Measurements from ENCODE around the gene MED23.

MED23 gene

DNA sequence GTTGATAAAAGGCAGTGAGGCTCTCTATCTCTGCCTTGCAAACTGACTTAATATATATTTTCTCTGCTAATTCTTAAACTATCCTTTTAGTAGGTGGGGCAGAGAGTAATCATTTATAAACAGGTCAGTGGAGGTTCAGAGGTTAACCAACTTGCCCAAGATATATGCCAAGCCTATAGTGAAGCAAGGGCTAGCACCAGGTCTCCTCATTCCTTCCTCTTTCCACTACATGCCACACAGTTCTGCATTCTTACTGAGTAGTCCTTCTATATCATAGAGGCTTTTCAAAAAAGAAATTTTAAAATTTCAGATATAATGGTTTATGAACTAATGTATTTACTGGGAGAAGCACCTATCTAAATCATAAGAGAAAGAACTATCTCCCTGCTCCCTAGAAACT, 46.5 kb downstream of the MED23 start:
- in situ Hi-C loops (cut with MboI; ENCODE audit: low sequenced_read_pairs) = no loop called here

DNA sequence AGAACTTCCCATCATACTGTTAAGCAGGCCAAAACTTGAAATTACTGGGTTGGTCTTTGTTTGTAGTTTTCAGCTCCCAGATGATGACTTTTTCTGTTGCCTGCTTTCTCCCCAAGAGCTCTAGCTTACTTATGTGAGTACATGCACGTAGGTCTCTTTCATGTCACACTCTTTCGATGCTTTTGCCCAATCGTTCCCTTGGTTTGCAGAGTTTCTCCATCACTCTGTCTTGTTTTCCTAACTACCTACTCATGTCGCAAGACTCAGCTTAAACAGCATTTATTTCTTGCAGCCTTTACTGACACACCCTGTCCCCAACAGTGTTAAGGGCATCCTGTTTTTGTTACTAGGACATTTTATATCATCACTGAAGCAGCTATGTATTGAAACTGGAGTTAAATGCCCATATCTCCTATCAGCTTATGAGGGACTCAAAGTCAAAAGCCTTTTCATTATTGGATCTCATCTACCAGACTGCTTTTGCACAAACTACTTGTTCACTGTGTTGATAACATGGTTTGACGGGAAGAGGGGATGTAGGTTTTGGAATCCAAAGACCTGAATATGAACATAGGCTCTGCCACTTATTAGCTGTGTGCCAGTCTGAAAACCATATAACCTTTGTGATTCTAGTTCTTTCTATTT, 52.1 kb downstream of the MED23 start:
- in situ Hi-C loops (cut with MboI; ENCODE audit: low sequenced_read_pairs) = no loop called here

DNA sequence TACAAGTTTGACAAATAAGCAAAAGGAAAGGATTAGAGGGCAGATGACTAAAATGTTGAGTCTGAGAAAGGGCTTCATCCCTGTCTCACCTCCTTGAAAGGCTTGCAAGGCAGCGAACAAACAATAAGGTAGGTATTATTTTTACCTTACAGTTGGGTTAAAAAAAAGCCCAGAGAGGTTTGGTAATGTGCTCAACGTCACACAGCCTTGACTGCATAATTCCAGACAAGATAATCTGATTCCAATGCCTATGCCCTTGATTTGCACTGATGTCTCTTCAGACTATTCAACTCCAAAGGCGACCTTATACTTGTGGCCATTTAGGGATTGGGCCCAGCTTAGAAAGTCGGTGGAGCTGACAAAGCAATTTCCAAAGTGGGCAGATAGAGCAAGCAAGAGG, 53.4 kb downstream of the MED23 start:
- in situ Hi-C loops (cut with MboI; ENCODE audit: low sequenced_read_pairs) = no loop called here

DNA sequence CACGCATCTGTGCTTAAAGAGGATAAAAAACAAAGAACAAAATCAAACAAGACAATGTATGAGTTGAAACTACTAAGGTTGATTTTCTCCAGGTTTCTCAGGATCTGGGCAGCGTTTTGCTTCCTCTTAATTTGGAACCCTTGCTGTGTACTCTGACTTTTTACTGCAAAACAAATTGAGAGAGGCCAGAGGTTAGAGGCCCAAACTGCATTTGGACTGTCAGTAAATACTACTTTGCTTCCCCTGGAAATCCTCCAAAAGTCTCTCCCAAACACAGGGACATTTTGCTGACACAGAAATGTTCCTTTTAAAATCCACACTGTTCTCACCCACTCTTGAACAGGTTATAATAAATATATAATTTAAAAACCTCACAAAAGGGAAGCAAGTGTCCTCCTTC, 53.9 kb downstream of the MED23 start:
- in situ Hi-C loops (cut with MboI; ENCODE audit: low sequenced_read_pairs) = no loop called here

DNA sequence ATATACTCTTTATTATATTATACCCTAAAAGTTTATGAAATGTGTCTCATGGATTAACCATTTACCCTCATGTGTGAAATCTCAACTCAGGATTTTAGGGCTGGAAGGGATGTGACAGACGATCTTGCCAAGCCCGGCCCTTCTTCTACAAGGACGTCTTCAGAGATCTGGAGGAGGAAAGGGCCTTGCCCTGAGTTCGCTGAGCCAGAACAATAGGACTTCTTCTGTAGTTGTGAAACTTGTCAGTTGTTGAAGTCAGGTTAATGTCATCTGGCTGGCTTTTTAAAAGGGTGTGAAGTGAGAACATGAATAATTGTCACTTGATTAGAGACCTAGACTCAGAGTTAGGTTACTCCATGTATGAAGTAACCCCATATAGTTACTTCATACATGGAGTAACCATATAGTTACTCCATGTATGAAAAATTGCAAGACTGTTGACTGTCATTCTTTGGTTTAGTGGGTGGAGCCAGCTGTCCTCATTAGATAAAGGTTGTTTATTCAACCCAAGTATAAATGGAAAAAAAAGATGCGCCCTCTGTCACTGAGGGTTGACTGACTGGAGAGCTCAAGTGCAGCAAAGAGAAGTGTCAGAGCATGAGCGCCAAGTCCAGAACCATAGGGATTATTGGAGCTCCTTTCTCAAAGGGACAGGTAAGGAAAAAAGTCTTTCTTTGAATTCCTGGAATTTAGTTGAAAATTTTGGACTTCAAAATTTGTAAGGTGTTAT, 55.2 kb downstream of the MED23 start, which contains the start of gene ARG1:
ARG1 (plus strand) TSS at position 541 of the 730 bp plus-strand sequence; CDS start at position 598, 57 bp downstream.
- in situ Hi-C loops (cut with MboI; ENCODE audit: low sequenced_read_pairs) = no loop called here

DNA sequence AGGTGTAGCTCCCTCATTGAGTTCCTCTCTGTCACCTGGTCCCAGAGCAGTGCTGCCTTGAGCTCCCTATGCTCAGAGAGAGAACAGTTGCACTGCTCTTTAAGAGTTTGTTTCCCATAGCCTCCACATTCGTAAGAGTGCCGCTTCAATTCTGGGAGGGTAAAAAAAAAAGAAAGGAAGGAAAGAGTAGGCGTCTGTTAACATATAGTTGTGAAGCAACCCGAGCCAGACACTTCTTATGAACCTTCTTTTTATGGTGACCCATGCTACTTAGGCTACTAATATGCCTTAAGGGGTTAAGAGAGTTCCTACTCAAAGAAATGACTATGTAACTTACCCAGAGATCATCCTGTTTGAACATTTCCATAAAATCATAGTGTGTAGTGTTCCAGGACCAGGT, 59.3 kb downstream of the MED23 start:
- in situ Hi-C loops (cut with MboI; ENCODE audit: low sequenced_read_pairs) = no loop called here

DNA sequence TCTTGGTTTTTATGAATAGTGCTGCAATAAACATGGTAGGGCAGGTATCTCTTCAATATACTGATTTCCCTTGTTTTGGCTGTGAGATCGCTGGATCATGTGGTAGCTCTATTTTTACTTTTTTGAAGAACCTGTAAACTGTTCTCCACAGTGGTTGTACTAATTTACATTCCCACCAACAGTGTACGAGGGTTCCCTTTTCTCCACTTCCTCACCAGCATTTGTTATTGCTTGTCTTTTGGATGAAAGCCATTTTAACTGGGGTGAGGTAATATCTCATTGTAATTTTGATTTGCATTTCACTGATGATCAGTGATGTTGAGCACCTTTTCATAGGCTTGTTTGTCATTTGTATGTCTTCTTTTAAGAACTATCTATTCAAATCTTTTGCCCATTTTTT, 63.0 kb downstream of the MED23 start:
- in situ Hi-C loops (cut with MboI; ENCODE audit: low sequenced_read_pairs) = no loop called here

DNA sequence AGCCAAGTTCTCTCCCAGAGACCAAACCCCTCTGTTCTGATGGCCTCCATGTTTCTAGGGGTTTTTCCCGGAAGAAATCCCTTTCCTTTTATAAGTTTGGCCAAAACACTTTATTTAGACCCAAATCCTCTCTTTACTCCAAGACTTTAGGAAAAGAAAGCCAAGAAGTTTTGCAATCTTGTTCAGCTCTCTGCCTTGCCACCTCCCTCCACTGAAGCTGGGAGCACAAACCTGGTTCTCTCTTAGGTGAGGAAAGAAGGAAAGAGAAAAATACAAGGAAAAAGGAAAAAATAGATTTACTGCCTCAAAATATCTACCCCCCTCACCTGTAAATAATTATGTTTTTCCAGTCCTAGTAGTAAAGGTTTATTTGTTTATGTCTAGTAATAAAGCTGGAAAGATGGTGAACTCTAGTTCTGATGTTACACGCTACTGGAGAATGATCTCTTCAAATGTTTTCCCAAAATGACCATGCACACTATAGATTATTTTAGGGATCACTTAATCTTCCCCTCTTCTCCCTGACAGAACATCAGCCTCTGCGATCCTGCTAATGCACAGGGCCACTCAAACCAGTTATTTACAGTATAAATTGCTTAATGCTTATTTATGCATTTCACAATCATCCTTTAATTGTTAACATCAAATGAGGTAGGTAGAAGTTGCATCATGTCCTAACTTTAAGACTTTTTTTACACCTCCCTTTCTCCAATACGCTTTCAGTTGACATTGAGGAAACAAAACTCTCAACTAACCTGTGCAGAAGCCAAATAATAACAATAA, 65.9 kb downstream of the MED23 start:
- in situ Hi-C loops (cut with MboI; ENCODE audit: low sequenced_read_pairs) = no loop called here

DNA sequence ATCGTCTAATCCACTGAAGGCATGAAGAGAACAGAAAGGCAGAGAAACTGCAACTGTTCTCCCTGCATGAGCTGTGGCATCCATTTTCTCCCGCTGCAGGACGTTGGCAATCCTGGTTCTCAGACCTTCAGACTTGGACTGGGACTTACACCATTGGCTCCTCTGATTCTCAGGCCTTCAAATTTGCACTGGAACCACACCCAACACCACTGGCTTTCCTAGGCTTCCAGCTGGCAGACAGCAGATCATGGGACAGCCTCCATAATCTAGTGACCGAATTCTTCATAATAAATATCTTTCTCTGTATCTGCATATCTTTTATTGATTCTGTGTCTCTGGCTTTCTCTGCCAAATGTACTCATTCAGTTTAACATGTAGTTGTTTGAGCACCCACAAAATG, 69.1 kb downstream of the MED23 start:
- in situ Hi-C loops (cut with MboI; ENCODE audit: low sequenced_read_pairs) = no loop called here

DNA sequence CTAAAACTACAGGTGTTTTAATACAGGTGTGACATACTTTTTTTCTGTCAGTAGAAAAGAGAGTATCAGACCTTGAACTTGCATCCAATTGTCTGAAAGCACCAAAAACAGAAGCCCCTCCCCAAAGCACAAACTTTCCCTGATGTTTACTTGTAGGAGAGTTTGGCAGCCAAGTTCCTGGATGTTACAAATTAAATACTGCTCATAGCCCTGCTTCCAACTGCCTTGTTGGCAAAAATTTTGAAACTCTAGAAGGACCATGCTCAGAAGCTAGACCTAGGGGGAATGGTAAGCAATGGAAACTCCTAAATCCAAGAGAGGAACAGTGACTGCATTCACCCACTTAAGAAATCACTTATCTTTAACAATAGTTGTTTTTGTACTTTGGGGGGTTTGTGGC, 72.0 kb downstream of the MED23 start:
- in situ Hi-C loops (cut with MboI; ENCODE audit: low sequenced_read_pairs) = no loop called here

DNA sequence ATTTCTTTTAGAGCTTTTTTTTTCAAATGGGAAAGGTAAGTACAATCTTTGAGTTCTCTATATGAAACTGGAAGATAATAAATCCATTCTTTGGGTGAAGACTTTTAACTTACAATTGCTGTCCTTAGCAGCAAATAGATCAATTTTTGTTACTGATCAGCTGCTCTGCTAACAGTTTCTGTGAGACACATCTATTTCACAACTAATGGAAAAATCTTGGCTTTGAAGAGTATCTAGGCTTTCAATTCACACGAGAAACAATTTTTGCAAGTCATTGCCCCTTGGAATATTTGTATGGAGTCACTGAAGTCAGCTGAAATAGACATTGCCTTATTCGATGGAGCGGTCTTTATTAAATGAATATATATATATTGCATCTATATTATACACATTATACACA, 75.5 kb downstream of the MED23 start:
- in situ Hi-C loops (cut with MboI; ENCODE audit: low sequenced_read_pairs) = no loop called here

DNA sequence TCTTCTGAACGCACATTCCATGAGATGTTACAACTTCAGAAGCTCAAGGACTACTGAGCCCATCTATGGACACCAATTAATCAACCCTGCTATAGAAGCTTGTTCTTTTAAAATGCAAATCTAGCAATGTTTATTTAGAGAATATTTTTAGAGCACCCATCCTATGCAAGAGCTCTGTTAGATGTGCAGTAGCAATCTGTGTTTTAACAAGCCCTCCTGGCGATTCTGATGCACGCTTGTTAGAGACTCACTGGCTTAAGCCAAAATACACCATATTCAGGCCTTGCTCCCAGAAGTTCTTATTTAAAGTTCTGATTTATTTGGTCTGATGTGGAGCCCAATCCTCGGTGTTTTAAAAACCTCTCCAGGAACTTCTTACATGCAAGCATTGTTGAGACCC, 76.1 kb downstream of the MED23 start:
- in situ Hi-C loops (cut with MboI; ENCODE audit: low sequenced_read_pairs) = no loop called here

DNA sequence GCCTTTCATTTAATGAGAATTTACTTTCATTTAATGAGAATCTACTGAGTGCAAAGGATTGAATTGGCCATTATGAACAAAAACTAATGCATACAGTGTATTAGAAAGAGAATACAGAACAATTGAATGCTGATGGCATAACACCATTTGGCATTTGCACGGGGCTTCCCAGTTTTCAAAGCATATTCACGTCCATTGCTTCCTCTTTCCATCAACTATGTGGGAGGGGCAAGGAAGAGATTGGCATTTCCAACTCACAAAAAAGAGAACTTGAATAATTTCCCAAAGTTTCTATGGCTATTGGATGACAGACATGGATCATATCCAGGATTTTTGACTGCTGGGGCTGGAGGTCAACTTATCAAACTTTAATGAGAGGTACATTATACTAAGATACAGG, 78.2 kb downstream of the MED23 start:
- in situ Hi-C loops (cut with MboI; ENCODE audit: low sequenced_read_pairs) = loop anchor here (25.0 kb wide), 1 partner anchor 663 kb away; no protein-coding TSS in a partner anchor

DNA sequence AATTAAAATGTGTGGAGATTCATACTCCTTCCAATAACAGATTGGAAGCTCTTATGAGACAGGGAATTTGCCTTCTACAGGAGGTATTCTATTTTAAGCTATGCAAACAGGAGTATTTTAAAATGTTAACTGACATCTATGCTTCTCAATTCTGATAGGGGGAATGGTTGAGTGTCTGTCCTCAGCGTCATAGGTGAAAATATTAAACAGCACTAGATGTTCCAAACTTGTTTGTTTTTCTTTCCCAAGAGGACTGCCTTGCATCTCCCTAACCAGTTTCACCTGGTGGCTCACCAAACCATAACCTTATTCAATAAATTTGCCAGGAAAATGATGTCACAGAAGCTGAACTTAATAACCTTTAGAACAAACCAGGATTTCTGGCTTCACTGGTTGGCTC, 79.6 kb downstream of the MED23 start:
- in situ Hi-C loops (cut with MboI; ENCODE audit: low sequenced_read_pairs) = loop anchor here (25.0 kb wide), 1 partner anchor 661 kb away; no protein-coding TSS in a partner anchor

DNA sequence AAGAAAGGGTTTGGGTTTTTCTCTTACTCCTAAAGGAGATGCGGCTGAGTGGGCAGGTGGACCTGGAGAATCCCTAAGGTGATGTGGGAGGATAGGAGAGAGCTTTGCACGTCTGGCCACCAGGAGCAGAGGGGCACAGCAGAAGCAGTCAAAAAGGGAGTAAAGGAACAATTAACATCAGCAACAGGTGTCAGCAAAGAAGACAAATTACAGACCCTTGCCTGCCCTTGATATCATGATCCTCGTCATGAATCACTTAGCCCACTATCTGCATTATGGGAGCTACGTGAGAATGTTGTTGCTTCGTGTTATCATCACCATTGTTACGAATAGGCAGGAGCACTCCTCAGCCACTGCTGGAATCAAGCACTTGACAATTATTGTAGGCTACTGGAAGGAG, 80.6 kb downstream of the MED23 start:
- in situ Hi-C loops (cut with MboI; ENCODE audit: low sequenced_read_pairs) = loop anchor here (25.0 kb wide), 1 partner anchor 660 kb away; no protein-coding TSS in a partner anchor

DNA sequence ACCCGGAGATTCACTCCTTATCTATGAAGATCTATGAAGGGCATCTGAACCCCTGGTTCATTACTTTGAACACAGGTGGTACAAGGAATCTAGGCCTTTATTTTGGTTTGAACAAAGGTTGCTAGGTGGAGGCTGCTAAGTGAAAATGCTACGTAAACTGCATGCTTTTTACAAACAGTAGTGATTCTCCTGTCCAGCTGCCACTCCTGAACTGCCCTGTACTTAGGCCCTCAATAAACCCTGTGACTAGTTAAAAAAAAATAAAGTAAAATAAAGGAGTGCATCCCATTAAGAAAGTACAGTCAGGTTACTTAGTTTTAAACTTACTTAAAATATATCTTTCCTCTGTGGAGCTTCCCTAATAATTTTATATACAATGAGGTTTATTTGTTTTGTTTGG, 82.7 kb downstream of the MED23 start:
- in situ Hi-C loops (cut with MboI; ENCODE audit: low sequenced_read_pairs) = loop anchor here (25.0 kb wide), 1 partner anchor 658 kb away; no protein-coding TSS in a partner anchor

DNA sequence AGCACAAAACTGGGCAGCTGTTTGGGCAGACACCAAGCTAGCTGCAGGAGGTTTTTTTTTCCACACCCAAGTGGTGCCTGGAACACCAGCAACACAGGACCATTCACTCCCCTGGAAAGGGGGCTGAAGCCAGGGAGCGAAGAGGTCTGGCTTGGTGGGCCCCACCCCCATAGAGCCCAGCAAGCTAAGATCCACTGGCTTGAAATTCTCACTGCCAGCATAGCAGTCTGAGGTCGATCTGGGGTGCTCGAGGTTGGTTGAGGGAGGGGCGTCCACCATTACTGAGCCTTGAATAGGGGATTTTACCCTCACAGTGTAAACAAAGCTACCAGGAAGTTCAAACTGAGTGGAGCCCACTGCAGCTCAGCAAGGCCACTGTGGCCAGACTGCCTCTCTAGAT, 89.4 kb downstream of the MED23 start:
- in situ Hi-C loops (cut with MboI; ENCODE audit: low sequenced_read_pairs) = loop anchor here (25.0 kb wide), 1 partner anchor 651 kb away; no protein-coding TSS in a partner anchor

DNA sequence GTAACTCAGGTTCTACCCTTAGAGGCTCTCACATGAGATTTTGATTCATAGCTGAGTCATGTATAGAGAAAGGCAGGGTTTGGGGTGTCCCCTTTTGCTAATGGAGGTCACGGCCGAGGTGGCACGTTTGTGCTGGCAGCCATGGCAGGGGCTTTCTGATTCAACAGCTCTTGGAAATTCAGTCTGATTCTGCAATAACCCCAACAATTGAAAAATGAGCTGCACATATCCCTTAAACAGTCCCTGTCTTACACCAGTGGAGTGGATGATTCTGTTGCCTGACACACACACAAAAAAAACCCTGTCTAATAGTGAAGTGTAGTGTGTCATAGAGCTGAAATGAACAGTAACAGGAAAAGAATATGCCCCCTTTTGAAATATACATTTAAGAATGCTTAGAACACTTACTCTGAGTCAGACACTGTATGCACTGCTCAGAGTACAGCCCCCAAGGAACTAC, 95.4 kb downstream of the MED23 start:
- in situ Hi-C loops (cut with MboI; ENCODE audit: low sequenced_read_pairs) = loop anchor here (25.0 kb wide), 1 partner anchor 645 kb away; no protein-coding TSS in a partner anchor

DNA sequence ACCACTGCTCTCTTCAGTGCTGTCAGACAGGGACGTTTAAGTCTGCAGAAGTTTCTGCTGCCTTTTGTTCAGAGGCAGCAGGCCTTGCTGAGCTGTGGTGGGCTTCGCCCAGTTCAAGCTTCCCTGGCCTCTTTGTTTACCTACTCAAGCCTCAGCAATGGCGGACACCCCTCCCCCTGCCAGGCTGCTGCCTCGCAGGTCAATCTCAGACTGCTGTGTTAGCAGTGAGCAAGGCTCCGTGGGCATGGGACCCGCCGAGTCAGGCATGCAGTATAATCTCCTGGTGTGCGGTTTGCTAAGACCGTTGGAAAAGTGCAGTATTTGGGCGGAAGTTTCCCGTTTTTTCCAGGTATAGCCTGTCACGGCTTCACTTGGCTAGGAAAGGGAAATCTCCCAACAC, 96.4 kb downstream of the MED23 start:
- in situ Hi-C loops (cut with MboI; ENCODE audit: low sequenced_read_pairs) = loop anchor here (25.0 kb wide), 1 partner anchor 644 kb away; no protein-coding TSS in a partner anchor

DNA sequence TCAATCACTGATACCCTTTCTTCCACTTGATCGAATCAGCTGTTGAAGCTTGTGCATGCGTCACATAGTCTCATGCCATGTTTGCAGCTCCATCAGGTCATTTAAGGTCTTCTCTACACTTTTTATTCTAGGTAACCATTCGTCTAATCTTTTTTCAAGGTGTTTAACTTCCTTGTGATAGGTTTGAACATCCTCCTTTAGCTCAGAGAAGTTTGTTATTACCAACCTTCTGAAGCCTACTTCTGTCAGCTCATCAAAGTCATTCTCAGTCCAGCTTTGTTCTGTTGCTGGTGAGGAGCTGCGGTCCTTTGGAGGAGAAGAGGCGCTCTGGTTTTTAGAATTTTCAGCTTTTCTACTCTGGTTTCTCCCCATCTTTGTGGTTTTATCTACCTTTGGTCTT, 97.1 kb downstream of the MED23 start:
- in situ Hi-C loops (cut with MboI; ENCODE audit: low sequenced_read_pairs) = loop anchor here (25.0 kb wide), 1 partner anchor 644 kb away; no protein-coding TSS in a partner anchor

DNA sequence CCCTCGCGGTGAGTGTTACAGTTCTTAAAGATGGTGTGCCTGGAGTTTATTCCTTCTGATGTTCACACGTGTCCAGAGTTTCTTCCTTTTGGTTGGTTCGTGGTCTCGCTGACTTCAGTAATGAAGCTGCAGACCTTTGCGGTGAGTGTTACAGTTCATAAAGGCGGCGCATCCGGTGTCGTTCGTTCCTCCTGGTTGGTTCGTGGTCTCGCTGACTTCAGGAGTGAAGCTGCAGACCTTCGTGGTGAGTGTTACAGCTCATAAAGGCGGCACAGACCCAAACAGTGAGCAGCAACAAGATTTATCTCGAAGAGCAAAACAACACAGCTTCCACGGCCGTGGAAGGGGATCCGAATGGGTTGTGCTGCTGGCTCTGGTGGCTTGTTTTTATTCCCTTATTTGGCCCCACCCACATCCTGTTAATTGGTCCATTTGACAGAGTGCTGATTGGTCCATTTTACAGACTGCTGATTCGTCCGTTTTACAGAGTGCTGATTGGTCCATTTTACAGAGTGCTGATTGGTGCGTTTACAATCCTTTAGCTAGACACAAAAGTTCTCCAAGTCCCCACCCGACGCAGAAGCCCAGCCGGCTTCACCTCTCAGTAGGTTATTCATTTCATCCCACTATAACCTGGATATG, 103.2 kb downstream of the MED23 start:
- in situ Hi-C loops (cut with MboI; ENCODE audit: low sequenced_read_pairs) = loop anchor here (25.0 kb wide), 1 partner anchor 638 kb away; no protein-coding TSS in a partner anchor

All from HL-60/S4 (cell line).